Kidney epithelial cell (primary cell): ENCODE data around the gene KRTAP16-1. TPM values are rescaled to one million over a fixed set of nuclear protein-coding genes. Genes with fewer than 3 reads are reported as not detected.
A peak's percentile ranks its signal among the peaks of the same experiment; 100 is the strongest.

Experiments used
- DNase-seq: peaks from one replicate; pipeline ENCODE4 v3.0.0-alpha.2; 2010; ENCODE audit warnings: low read depth
- H3K27me3 ChIP-seq: 2 replicates; pipeline ENCODE4 v1.6.0; 2011; ENCODE audit warnings: low read length; ENCODE audit not compliant: control insufficient read depth, insufficient read depth
- H3K36me3 ChIP-seq: 2 replicates; pipeline ENCODE4 v1.5.1; 2011; ENCODE audit warnings: low read length; ENCODE audit not compliant: control insufficient read depth, insufficient read depth
- H3K4me3 ChIP-seq: 2 replicates; pipeline ENCODE4 v1.5.1; 2011; ENCODE audit warnings: low read depth, mild to moderate bottlenecking, control low read depth, low read length
- CTCF ChIP-seq: IDR thresholded peaks from 2 replicates; pipeline ENCODE4 v1.5.1; 2011; ENCODE audit warnings: mild to moderate bottlenecking, moderate library complexity, low read length, control low read depth, inconsistent platforms; ENCODE audit not compliant: insufficient read depth, poor library complexity, severe bottlenecking
- total RNA-seq: library from RNA; depleted of rRNA; stranded (reverse); fragments of >200 nt; gene quantifications from 2 replicates; pipeline ENCODE4 v1.2.3, GENCODE V29; 2015

KRTAP16-1 gene
- total RNA-seq, 1 donor from 2014 or later, result not detected

- H3K36me3 ChIP-seq, result no peaks in the 10 kb centered on the region
- no peaks in the 10 kb centered on the region for H3K27me3 ChIP-seq
- TF ChIP-seq CTCF, result no peak
- no peak for DNase-seq
- no peak overlapping the region for H3K4me3 ChIP-seq
These were observed 16.0 kb upstream of the KRTAP16-1 start for GRCh38 chr17:41325126-41325525.

- TF ChIP-seq CTCF, result peak; percentile 45
- no peaks in the 10 kb centered on the region for H3K27me3 ChIP-seq
- no peak overlapping the region for H3K4me3 ChIP-seq
- DNase-seq, result no peak
- H3K36me3 ChIP-seq, result no peaks in the 10 kb centered on the region
These were observed 15.3 kb upstream of the KRTAP16-1 start for GRCh38 chr17:41324180-41325075.

GRCh38 chr17:41322903-41323895, 14.1 kb upstream of the KRTAP16-1 start:
- Histone ChIP-seq H3K36me3 (no peaks in the 10 kb centered on the region), H3K4me3 (no peak overlapping the region), H3K27me3 (no peaks in the 10 kb centered on the region)
- DNase-seq, result no peak
- no peak for TF ChIP-seq CTCF

GRCh38 chr17:41322094-41322902, 13.2 kb upstream of the KRTAP16-1 start:
- no peaks in the 10 kb centered on the region for H3K36me3 ChIP-seq
- no peaks in the 10 kb centered on the region for H3K27me3 ChIP-seq
- H3K4me3 ChIP-seq, result no peak overlapping the region
- DNase-seq, result peak; percentile 45
- peak; percentile 91 for TF ChIP-seq CTCF

- no peak for TF ChIP-seq CTCF
- Histone ChIP-seq H3K27me3 (peaks cover 6% of the 10 kb centered on the region), H3K4me3 (no peak overlapping the region), H3K36me3 (no peaks in the 10 kb centered on the region)
- no peak for DNase-seq
These were observed 9.1 kb upstream of the KRTAP16-1 start for GRCh38 chr17:41318231-41318630.
